IMR-90 (cell line): Measurements from ENCODE around the gene VIPR2. TPM values are rescaled to one million over a fixed set of nuclear protein-coding genes. Genes with fewer than 3 reads are reported as not detected.

Experiments
- ATAC-seq: fragments of 200-7000 bp; cut with Tn5 transposase; 2 replicates; pipeline ENCODE4 v1.9.1; 2020; ENCODE audit warnings: low read depth, mild to moderate bottlenecking, moderate library complexity
- BruUV-seq: library from RNA; stranded (reverse); fragments of 400-500 nt; replicated peaks from 2 replicates; lab custom pipeline; 2021; lab: Mats Ljungman, UMichigan
- CTCF ChIA-PET: fragments of 300-600 bp; formaldehyde crosslinking; extraction: SDS; loops from one replicate; lab custom pipeline; 2021; ENCODE audit warnings: antibody characterized with exemption; lab: Yijun Ruan, JAX
- POLR2A ChIA-PET: fragments of 300-600 bp; sonication (Branson Sonifier 250); formaldehyde crosslinking; loops from one replicate; lab custom pipeline; 2022; ENCODE audit warnings: antibody characterized with exemption; ENCODE audit not compliant: unreplicated experiment; lab: Charles Lee
- DNase-seq: peaks from one replicate; pipeline ENCODE4 v3.0.0; 2013
- H2AFZ ChIP-seq: replicated peaks from 2 replicates; pipeline ENCODE3; 2013; ENCODE audit warnings: low read length, mild to moderate bottlenecking; ENCODE audit not compliant: poor library complexity
- H2AK5ac ChIP-seq: 2 replicates; pipeline ENCODE4 v1.6.1; 2013; ENCODE audit warnings: low read depth, low read length, inconsistent platforms
- H2AK9ac ChIP-seq: replicated peaks from 2 replicates; pipeline ENCODE3; 2013; ENCODE audit warnings: mild to moderate bottlenecking, low read depth, low read length, moderate library complexity; ENCODE audit not compliant: poor library complexity
- H2BK120ac ChIP-seq: 2 replicates; pipeline ENCODE4 v1.6.1; 2013; ENCODE audit warnings: low read depth, low read length, inconsistent platforms
- H2BK15ac ChIP-seq: 3 replicates; pipeline ENCODE4 v1.6.1; 2013; ENCODE audit warnings: low read depth, low read length, inconsistent platforms
- H2BK20ac ChIP-seq: 2 replicates; pipeline ENCODE4 v1.6.1; 2013; ENCODE audit warnings: low read depth, mild to moderate bottlenecking, inconsistent platforms, low read length, moderate library complexity
- H2BK5ac ChIP-seq: 2 replicates; pipeline ENCODE4 v1.6.1; 2013; ENCODE audit warnings: mild to moderate bottlenecking, low read depth, low read length, inconsistent platforms; ENCODE audit not compliant: poor library complexity, severe bottlenecking
- H3K14ac ChIP-seq: replicated peaks from 2 replicates; pipeline ENCODE4 v1.6.1; 2013; ENCODE audit warnings: low read depth, low read length, inconsistent platforms
- H3K18ac ChIP-seq: 2 replicates; pipeline ENCODE4 v1.6.1; 2013; ENCODE audit warnings: low read depth, low read length, control low read depth
- H3K23ac ChIP-seq: 2 replicates; pipeline ENCODE4 v1.6.1; 2013; ENCODE audit warnings: low read depth, low read length, inconsistent platforms
- H3K27ac ChIP-seq: 2 replicates; pipeline ENCODE4 v1.5.1; 2013; ENCODE audit warnings: mild to moderate bottlenecking, control low read depth, low read length; ENCODE audit not compliant: insufficient read depth
- H3K27me3 ChIP-seq: 2 replicates; pipeline ENCODE4 v1.6.1; 2013; ENCODE audit warnings: low read length; ENCODE audit not compliant: control insufficient read depth, insufficient read depth
- H3K36me3 ChIP-seq: 2 replicates; pipeline ENCODE4 v1.6.1; 2013; ENCODE audit warnings: low read length, mixed read lengths; ENCODE audit not compliant: control insufficient read depth, insufficient read depth
- H3K4ac ChIP-seq: 2 replicates; pipeline ENCODE4 v1.6.1; 2013; ENCODE audit warnings: low read depth, low read length, inconsistent platforms
- H3K4me1 ChIP-seq: 2 replicates; pipeline ENCODE4 v1.6.1; 2013; ENCODE audit warnings: low read length, mixed read lengths; ENCODE audit not compliant: control insufficient read depth, insufficient read depth
- H3K4me2 ChIP-seq: 2 replicates; pipeline ENCODE4 v1.6.1; 2013; ENCODE audit warnings: low read depth, mild to moderate bottlenecking, control low read depth, low read length, moderate library complexity
- H3K4me3 ChIP-seq: 2 replicates; pipeline ENCODE4 v1.5.1; 2013; ENCODE audit warnings: low read depth, mild to moderate bottlenecking, control low read depth, low read length, moderate library complexity; ENCODE audit not compliant: insufficient read depth
- H3K56ac ChIP-seq: 2 replicates; pipeline ENCODE4 v1.6.1; 2013; ENCODE audit warnings: low read length, inconsistent platforms; ENCODE audit not compliant: insufficient read depth; ENCODE audit errors: extremely low read depth
- H3K79me1 ChIP-seq, 2 experiments: 2 replicates each; pipeline ENCODE4 v1.6.1; 2013; ENCODE audit warnings: low read length in 2 of 2, inconsistent platforms in 1 of 2, low read depth in 1 of 2
- H3K9ac ChIP-seq: 2 replicates; pipeline ENCODE4 v1.6.1; 2013; ENCODE audit warnings: low read depth, low read length, control low read depth
- H3K9me1 ChIP-seq: 2 replicates; pipeline ENCODE4 v1.6.1; 2013; ENCODE audit warnings: low read length, inconsistent platforms; ENCODE audit not compliant: insufficient read depth
- H3K9me3 ChIP-seq: 2 replicates; pipeline ENCODE4 v1.6.1; 2013; ENCODE audit warnings: low read length; ENCODE audit not compliant: control insufficient read depth, insufficient read depth
- H4K20me1 ChIP-seq: 2 replicates; pipeline ENCODE4 v1.6.1; 2013; ENCODE audit warnings: low read length, inconsistent platforms; ENCODE audit not compliant: insufficient read depth
- H4K5ac ChIP-seq: 2 replicates; pipeline ENCODE4 v1.6.1; 2013; ENCODE audit warnings: mild to moderate bottlenecking, low read depth, low read length, control low read depth
- H4K8ac ChIP-seq, 2 experiments: 2 replicates each; pipeline ENCODE4 v1.6.1; 2013; ENCODE audit warnings: low read depth in 2 of 2, low read length in 2 of 2, control low read depth in 1 of 2, inconsistent platforms in 1 of 2
- H4K91ac ChIP-seq: 2 replicates; pipeline ENCODE4 v1.6.1; 2013; ENCODE audit warnings: low read depth, low read length, inconsistent platforms; ENCODE audit not compliant: insufficient read depth
- BHLHE40 ChIP-seq: fragments of 150-350 bp; IDR thresholded peaks from 2 replicates; pipeline ENCODE4 v1.6.1; 2016; ENCODE audit warnings: mild to moderate bottlenecking, low read depth, low read length
- CEBPB ChIP-seq: IDR thresholded peaks from 2 replicates; pipeline ENCODE4 v1.6.1; 2012; ENCODE audit warnings: low read depth, low read length, improper control_type of control experiment
- FOS ChIP-seq: fragments of 150-350 bp; IDR thresholded peaks from 2 replicates; pipeline ENCODE4 v1.6.1; 2016; ENCODE audit warnings: low read depth, low read length
- MAZ ChIP-seq: IDR thresholded peaks from 2 replicates; pipeline ENCODE4 v1.6.1; 2012; ENCODE audit warnings: low read depth, mild to moderate bottlenecking, low read length, improper control_type of control experiment, moderate library complexity, borderline replicate concordance
- MXI1 ChIP-seq: IDR thresholded peaks from 2 replicates; pipeline ENCODE4 v1.6.1; 2012; ENCODE audit warnings: low read depth, mild to moderate bottlenecking, low read length, moderate library complexity, borderline replicate concordance
- NFE2L2 ChIP-seq: fragments of 150-350 bp; IDR thresholded peaks from 2 replicates; pipeline ENCODE4 v1.6.1; 2016; ENCODE audit warnings: low read depth, mild to moderate bottlenecking, low read length
- POLR2A ChIP-seq: IDR thresholded peaks from 2 replicates; pipeline ENCODE4 v1.6.1; 2012; ENCODE audit warnings: mild to moderate bottlenecking, low read depth, low read length
- RAD21 ChIP-seq: IDR thresholded peaks from 2 replicates; pipeline ENCODE4 v1.6.1; 2012; ENCODE audit warnings: low read length, improper control_type of control experiment
- RCOR1 ChIP-seq: IDR thresholded peaks from 2 replicates; pipeline ENCODE4 v1.6.1; 2012; ENCODE audit warnings: mild to moderate bottlenecking, low read length, improper control_type of control experiment; ENCODE audit not compliant: insufficient replicate concordance
- RFX5 ChIP-seq: IDR thresholded peaks from 2 replicates; pipeline ENCODE4 v1.8.0; 2012; ENCODE audit warnings: low read depth, mild to moderate bottlenecking, low read length, moderate library complexity
- SMC3 ChIP-seq: fragments of 150-350 bp; IDR thresholded peaks from 2 replicates; pipeline ENCODE4 v1.6.1; 2016; ENCODE audit warnings: low read depth, mild to moderate bottlenecking, antibody characterized with exemption, low read length, moderate library complexity
- WGBS, 2 experiments: methylation state at CpG; one replicate each; pipeline versions ENCODE4 v1.1.5 to v1.1.7; 2013; ENCODE audit warnings: missing lambda C conversion rate in 2 of 2; ENCODE audit not compliant: insufficient read length in 1 of 2; ENCODE audit errors: extremely low coverage in 2 of 2; 5-methylcytosine and 5-hydroxymethylcytosine counted together
- dilution Hi-C: fragments of 300-500 bp; cut with HindIII; formaldehyde crosslinking; loops from one replicate; pipeline ENCODE4 v1.14.3; 2018; ENCODE audit warnings: low sequenced_read_pairs; ENCODE audit not compliant: unreplicated experiment
- in situ Hi-C: fragments of 300-500 bp; cut with MboI; formaldehyde crosslinking; loops from 3 replicates; pipeline ENCODE4 v1.14.3; 2019; ENCODE audit warnings: low sequenced_read_pairs, inconsistent platforms, mixed read lengths
- intact Hi-C: fragments of 100-400 bp; cut with micrococcal nuclease; formaldehyde crosslinking; loops from 2 replicates; pipeline ENCODE4 v1.10.0; 2022
- polyA plus RNA-seq, 3 experiments: library from polyadenylated mRNA; depleted of rRNA; stranded (reverse); fragments of >200 nt; gene quantifications; 2 replicates each; pipeline ENCODE4 v1.2.3, GENCODE V29; 2012; ENCODE audit warnings: low replicate concordance in 1 of 3
- total RNA-seq: library from RNA; depleted of rRNA; stranded (reverse); fragments of >200 nt; gene quantifications from 2 replicates; pipeline ENCODE4 v1.2.3, GENCODE V29; 2012
- TF ChIP-seq, protein P1 (sequence below): fragments of 150-350 bp; IDR thresholded peaks from 2 replicates; pipeline ENCODE4 v1.6.1; 2017; ENCODE audit warnings: mild to moderate bottlenecking, antibody characterized with exemption, low read length, low read depth
- TF ChIP-seq, protein P2 (sequence below): conservative IDR thresholded peaks from 2 replicates; pipeline ENCODE4 v1.5.1; 2012; ENCODE audit warnings: mild to moderate bottlenecking, low read depth, low read length, improper control_type of control experiment
- TF ChIP-seq, protein P3 (sequence below): fragments of 150-350 bp; IDR thresholded peaks from 2 replicates; pipeline ENCODE4 v1.6.1; 2016; ENCODE audit warnings: low read depth, mild to moderate bottlenecking, low read length, moderate library complexity, borderline replicate concordance

Gene VIPR2
- total and polyA plus RNA-seq, 2 of the 4 experiments (the other 2 are of a cell fraction): not detected

DNA sequence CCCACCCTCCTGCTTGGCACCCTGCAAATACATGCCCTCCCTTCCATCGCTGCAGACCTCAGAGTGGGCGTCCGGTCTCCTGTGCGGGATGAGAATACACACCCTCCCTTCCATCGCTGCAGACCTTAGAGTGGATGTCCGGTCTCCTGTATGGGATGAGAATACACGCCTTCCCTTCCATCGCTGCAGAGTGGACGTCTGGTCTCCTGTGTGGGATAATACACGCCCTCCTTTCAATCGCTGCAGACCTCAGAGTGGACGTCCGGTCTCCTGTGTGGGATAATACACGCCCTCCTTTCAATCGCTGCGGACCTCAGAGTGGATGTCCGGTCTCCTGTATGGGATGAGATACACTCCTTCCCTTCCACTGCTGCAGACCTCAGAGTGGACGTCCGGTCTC, 128.1 kb downstream of the VIPR2 start:
- 100% methylated on average over 1 of the region's 19 CpGs; no CpG with 5 or more reads in 1 of the 2 experiments for WGBS, 2 experiments
- no peak overlapping the region for H4K5ac ChIP-seq
- H3K36me3 ChIP-seq: no peaks in the 10 kb centered on the region
- H3K9me3 ChIP-seq: no peaks in the 10 kb centered on the region; the same call in 1 of the 2 replicates
- ChIA-PET POLR2A (no interaction called here), CTCF (no interaction called here)
- no peak overlapping the region for H3K23ac ChIP-seq
- H2BK5ac ChIP-seq: no peak overlapping the region
- intact Hi-C loops (no loop called here), dilution Hi-C loops (no loop called here), in situ Hi-C loops (no loop called here)
- no peak overlapping the region for H3K4ac ChIP-seq
- no TSS peak for BruUV-seq
- H3K4me2 ChIP-seq: no peak overlapping the region
- no peak overlapping the region for H4K91ac ChIP-seq
- H3K27me3 ChIP-seq: no peaks in the 10 kb centered on the region
- no peak overlapping the region for H3K27ac ChIP-seq
- DNase-seq (no peak), ATAC-seq (no peak)
- peaks cover 4% of the 10 kb centered on the region; the same call in 1 of the 2 replicates for H3K4me1 ChIP-seq
- no peak overlapping the region for H4K8ac ChIP-seq
- no peak overlapping the region for H2BK20ac ChIP-seq
- no peak overlapping the region for H3K14ac ChIP-seq
- no peak overlapping the region for H2BK15ac ChIP-seq
- no peak overlapping the region for H2BK120ac ChIP-seq
- H3K79me1 ChIP-seq: no peaks in the 10 kb centered on the region
- no peak overlapping the region for H2AFZ ChIP-seq
- no peaks in the 10 kb centered on the region for H4K20me1 ChIP-seq
- H3K9ac ChIP-seq: no peak overlapping the region
- no peak overlapping the region for H3K56ac ChIP-seq
- no peak overlapping the region for H2AK5ac ChIP-seq
- no peaks in the 10 kb centered on the region for H3K9me1 ChIP-seq
- TF ChIP-seq, protein P1, sequence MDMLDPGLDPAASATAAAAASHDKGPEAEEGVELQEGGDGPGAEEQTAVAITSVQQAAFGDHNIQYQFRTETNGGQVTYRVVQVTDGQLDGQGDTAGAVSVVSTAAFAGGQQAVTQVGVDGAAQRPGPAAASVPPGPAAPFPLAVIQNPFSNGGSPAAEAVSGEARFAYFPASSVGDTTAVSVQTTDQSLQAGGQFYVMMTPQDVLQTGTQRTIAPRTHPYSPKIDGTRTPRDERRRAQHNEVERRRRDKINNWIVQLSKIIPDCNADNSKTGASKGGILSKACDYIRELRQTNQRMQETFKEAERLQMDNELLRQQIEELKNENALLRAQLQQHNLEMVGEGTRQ: no peak
- no peak for TF ChIP-seq SMC3
- TF ChIP-seq, protein P2, sequence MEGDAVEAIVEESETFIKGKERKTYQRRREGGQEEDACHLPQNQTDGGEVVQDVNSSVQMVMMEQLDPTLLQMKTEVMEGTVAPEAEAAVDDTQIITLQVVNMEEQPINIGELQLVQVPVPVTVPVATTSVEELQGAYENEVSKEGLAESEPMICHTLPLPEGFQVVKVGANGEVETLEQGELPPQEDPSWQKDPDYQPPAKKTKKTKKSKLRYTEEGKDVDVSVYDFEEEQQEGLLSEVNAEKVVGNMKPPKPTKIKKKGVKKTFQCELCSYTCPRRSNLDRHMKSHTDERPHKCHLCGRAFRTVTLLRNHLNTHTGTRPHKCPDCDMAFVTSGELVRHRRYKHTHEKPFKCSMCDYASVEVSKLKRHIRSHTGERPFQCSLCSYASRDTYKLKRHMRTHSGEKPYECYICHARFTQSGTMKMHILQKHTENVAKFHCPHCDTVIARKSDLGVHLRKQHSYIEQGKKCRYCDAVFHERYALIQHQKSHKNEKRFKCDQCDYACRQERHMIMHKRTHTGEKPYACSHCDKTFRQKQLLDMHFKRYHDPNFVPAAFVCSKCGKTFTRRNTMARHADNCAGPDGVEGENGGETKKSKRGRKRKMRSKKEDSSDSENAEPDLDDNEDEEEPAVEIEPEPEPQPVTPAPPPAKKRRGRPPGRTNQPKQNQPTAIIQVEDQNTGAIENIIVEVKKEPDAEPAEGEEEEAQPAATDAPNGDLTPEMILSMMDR: no peak
- no peak for TF ChIP-seq RFX5
- TF ChIP-seq MXI1: no peak
- no peak for TF ChIP-seq RAD21
- TF ChIP-seq FOS: no peak
- no peak for TF ChIP-seq CEBPB
- TF ChIP-seq, protein P3, sequence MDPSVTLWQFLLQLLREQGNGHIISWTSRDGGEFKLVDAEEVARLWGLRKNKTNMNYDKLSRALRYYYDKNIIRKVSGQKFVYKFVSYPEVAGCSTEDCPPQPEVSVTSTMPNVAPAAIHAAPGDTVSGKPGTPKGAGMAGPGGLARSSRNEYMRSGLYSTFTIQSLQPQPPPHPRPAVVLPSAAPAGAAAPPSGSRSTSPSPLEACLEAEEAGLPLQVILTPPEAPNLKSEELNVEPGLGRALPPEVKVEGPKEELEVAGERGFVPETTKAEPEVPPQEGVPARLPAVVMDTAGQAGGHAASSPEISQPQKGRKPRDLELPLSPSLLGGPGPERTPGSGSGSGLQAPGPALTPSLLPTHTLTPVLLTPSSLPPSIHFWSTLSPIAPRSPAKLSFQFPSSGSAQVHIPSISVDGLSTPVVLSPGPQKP: no peak
- no peak for TF ChIP-seq MAZ
- no peak for TF ChIP-seq POLR2A
- TF ChIP-seq NFE2L2: no peak
- TF ChIP-seq RCOR1: no peak
- no peak for TF ChIP-seq BHLHE40
- no peak overlapping the region; the same call in 1 of the 2 replicates for H3K18ac ChIP-seq
- no peak overlapping the region for H3K4me3 ChIP-seq
- no peak overlapping the region for H2AK9ac ChIP-seq
